Activated CD8-positive, alpha-beta memory T cell treated with anti-CD3 and anti-CD28 coated beads, Interleukin-2, amount 10 ng/mL, durations not matched to agents 7 days and 5 days (primary cell): ENCODE results near the gene TEDC2. TPM values are rescaled to one million over a fixed set of nuclear protein-coding genes. Genes with fewer than 3 reads are reported as not detected.

ENCODE experiments used
- ATAC-seq: fragments of 150-1000 bp; cut with Tn5 transposase; one replicate; pipeline ENCODE4 v1.10.0; 2021; ENCODE audit warnings: moderate library complexity
- CTCF ChIA-PET: fragments of 350-600 bp; sonication (Branson Sonifier 250); formaldehyde crosslinking; loops from one replicate; lab custom pipeline; 2021; ENCODE audit warnings: antibody characterized with exemption; lab: Charles Lee
- DNase-seq: peaks from one replicate; pipeline ENCODE4 v3.0.0-alpha.2; 2020
- H3K27ac Mint-ChIP-seq: one replicate; pipeline ENCODE4 v1.8.0; 2021; ENCODE audit warnings: mild to moderate bottlenecking, mixed read lengths
- H3K27me3 Mint-ChIP-seq: one replicate; pipeline ENCODE4 v1.8.0; 2021; ENCODE audit warnings: mixed read lengths
- H3K36me3 Mint-ChIP-seq: one replicate; pipeline ENCODE4 v1.8.0; 2021; ENCODE audit warnings: mild to moderate bottlenecking, mixed read lengths
- H3K4me1 Mint-ChIP-seq: one replicate; pipeline ENCODE4 v1.8.0; 2021; ENCODE audit warnings: mixed read lengths
- H3K4me3 Mint-ChIP-seq: one replicate; pipeline ENCODE4 v1.8.0; 2021; ENCODE audit warnings: mild to moderate bottlenecking, moderate library complexity, mixed read lengths
- H3K9me3 Mint-ChIP-seq: one replicate; pipeline ENCODE4 v1.8.0; 2022; ENCODE audit warnings: low read depth, mixed read lengths
- total RNA-seq, 2 experiments: library from RNA; stranded (reverse); gene quantifications; one replicate each; pipeline ENCODE4 v1.2.3, GENCODE V29; 2021

Gene TEDC2
- total RNA-seq, 2 experiments from 2014 or later: 24.9 to 27.5 TPM

- no peaks in the 10 kb centered on the region for H3K9me3 Mint-ChIP-seq
- CTCF ChIA-PET: interaction anchor here (1.0 to 1.4 kb wide), 2 partner anchors 219 to 331 kb away, joined by 3 read pairs; no protein-coding TSS in a partner anchor
- no peak within 1 kb of the TSS for H3K27ac Mint-ChIP-seq
- peaks cover 14% of the 10 kb centered on the region for H3K4me1 Mint-ChIP-seq
- H3K36me3 Mint-ChIP-seq: no peaks in the 10 kb centered on the region
- no peak for DNase-seq
- H3K4me3 Mint-ChIP-seq: no peak within 1 kb of the TSS
- no peak for ATAC-seq
- peaks cover 51% of the 10 kb centered on the region for H3K27me3 Mint-ChIP-seq
Measured at GRCh38 chr16:2471016-2471652, 11.2 kb downstream of the TEDC2 start, which contains the start of gene NTN3. Gene NTN3, plus strand, starts transcription at chr16:2471297. Its CDS starts 405 bp downstream, at chr16:2471702.

GRCh38 chr16:2471653-2472487, 12.0 kb downstream of the TEDC2 start:
- DNase-seq (no peak), ATAC-seq (no peak)
- H3K27ac Mint-ChIP-seq: no peak overlapping the region
- peaks cover 19% of the 10 kb centered on the region for H3K4me1 Mint-ChIP-seq
- H3K4me3 Mint-ChIP-seq: no peak overlapping the region
- CTCF ChIA-PET: no interaction called here
- no peaks in the 10 kb centered on the region for H3K9me3 Mint-ChIP-seq
- H3K36me3 Mint-ChIP-seq: no peaks in the 10 kb centered on the region
- peaks cover 48% of the 10 kb centered on the region for H3K27me3 Mint-ChIP-seq

GRCh38 chr16:2472488-2472864, 12.6 kb downstream of the TEDC2 start:
- Mint-ChIP-seq H3K27me3 (peaks cover 43% of the 10 kb centered on the region), H3K9me3 (no peaks in the 10 kb centered on the region), H3K36me3 (no peaks in the 10 kb centered on the region), H3K4me1 (peaks cover 17% of the 10 kb centered on the region), H3K4me3 (no peak overlapping the region), H3K27ac (no peak overlapping the region)
- DNase-seq (no peak), ATAC-seq (no peak)
- CTCF ChIA-PET: no interaction called here

GRCh38 chr16:2472885-2473445, 13.1 kb downstream of the TEDC2 start:
- Mint-ChIP-seq H3K4me1 (peaks cover 17% of the 10 kb centered on the region), H3K27ac (no peak overlapping the region), H3K27me3 (peaks cover 43% of the 10 kb centered on the region), H3K36me3 (no peaks in the 10 kb centered on the region), H3K9me3 (no peaks in the 10 kb centered on the region), H3K4me3 (peak overlapping the region; percentile 58)
- CTCF ChIA-PET: interaction anchor here (0.8 kb wide), 1 partner anchor 11 kb away, joined by 3 read pairs; no protein-coding TSS in a partner anchor
- ATAC-seq: no peak
- no peak for DNase-seq

- Mint-ChIP-seq H3K4me3 (peak overlapping the region; percentile 58), H3K9me3 (no peaks in the 10 kb centered on the region), H3K36me3 (no peaks in the 10 kb centered on the region), H3K27ac (no peak overlapping the region), H3K4me1 (peaks cover 16% of the 10 kb centered on the region), H3K27me3 (peaks cover 39% of the 10 kb centered on the region)
- CTCF ChIA-PET: interaction anchor here (0.8 to 2.5 kb wide), 6 partner anchors 10 to 221 kb away, joined by 3 to 9 read pairs (median 3); partner anchors contain the start of gene ECI1
- ATAC-seq (peak; percentile 7), DNase-seq (no peak)
Measured at GRCh38 chr16:2473446-2473926, 13.6 kb downstream of the TEDC2 start.

- Mint-ChIP-seq H3K4me3 (peak overlapping the region; percentile 74), H3K27ac (peak overlapping the region; percentile 72), H3K36me3 (no peaks in the 10 kb centered on the region), H3K4me1 (peaks cover 14% of the 10 kb centered on the region), H3K9me3 (no peaks in the 10 kb centered on the region), H3K27me3 (peaks cover 32% of the 10 kb centered on the region)
- CTCF ChIA-PET: interaction anchor here (0.7 to 2.5 kb wide), 11 partner anchors 10 to 279 kb away, joined by 3 to 9 read pairs (median 5); partner anchors contain the start of genes ABCA3, ECI1 and TEDC2
- DNase-seq (peak; percentile 72), ATAC-seq (peak; percentile 71)
Measured at GRCh38 chr16:2473999-2474876, 14.3 kb downstream of the TEDC2 start.

GRCh38 chr16:2474877-2475412, 15.0 kb downstream of the TEDC2 start, which contains the start of gene TBC1D24:
Gene TBC1D24, plus strand, starts transcription at chr16:2475127. Its CDS starts 21,022 bp downstream, at chr16:2496149.
- DNase-seq (peak; percentile 88), ATAC-seq (peak; percentile 71)
- Mint-ChIP-seq H3K36me3 (no peaks in the 10 kb centered on the region), H3K4me3 (peak within 1 kb of the TSS; percentile 74), H3K27ac (peak within 1 kb of the TSS; percentile 72), H3K27me3 (peaks cover 25% of the 10 kb centered on the region), H3K9me3 (no peaks in the 10 kb centered on the region), H3K4me1 (peaks cover 14% of the 10 kb centered on the region)
- CTCF ChIA-PET: interaction anchor here (0.8 to 2.5 kb wide), 7 partner anchors 11 to 280 kb away, joined by 4 to 9 read pairs (median 6); partner anchors contain the start of gene TEDC2

- peak; percentile 69 for DNase-seq
- ATAC-seq: peak; percentile 50
- H3K4me3 Mint-ChIP-seq: peak overlapping the region; percentile 58
- no peaks in the 10 kb centered on the region for H3K36me3 Mint-ChIP-seq
- CTCF ChIA-PET: interaction anchor here (0.8 to 2.5 kb wide), 6 partner anchors 13 to 281 kb away, joined by 4 to 7 read pairs (median 6); partner anchors contain the start of gene TEDC2
- H3K27me3 Mint-ChIP-seq: peaks cover 18% of the 10 kb centered on the region
- H3K9me3 Mint-ChIP-seq: no peaks in the 10 kb centered on the region
- peaks cover 14% of the 10 kb centered on the region for H3K4me1 Mint-ChIP-seq
- H3K27ac Mint-ChIP-seq: no peak overlapping the region
Measured at GRCh38 chr16:2475413-2476344, 15.8 kb downstream of the TEDC2 start.

- Mint-ChIP-seq H3K27me3 (peaks cover 16% of the 10 kb centered on the region), H3K9me3 (no peaks in the 10 kb centered on the region), H3K4me1 (peaks cover 14% of the 10 kb centered on the region), H3K36me3 (no peaks in the 10 kb centered on the region), H3K27ac (no peak overlapping the region), H3K4me3 (peak overlapping the region; percentile 56)
- CTCF ChIA-PET: interaction anchor here (1.3 to 1.4 kb wide), 2 partner anchors 14 to 25 kb away, joined by 3 to 4 read pairs; no protein-coding TSS in a partner anchor
- no peak for ATAC-seq
- no peak for DNase-seq
Measured at GRCh38 chr16:2476345-2476720, 16.4 kb downstream of the TEDC2 start.

- Mint-ChIP-seq H3K27me3 (peaks cover 16% of the 10 kb centered on the region), H3K4me1 (peaks cover 14% of the 10 kb centered on the region), H3K9me3 (no peaks in the 10 kb centered on the region), H3K4me3 (peak overlapping the region; percentile 56), H3K27ac (no peak overlapping the region), H3K36me3 (no peaks in the 10 kb centered on the region)
- ATAC-seq (no peak), DNase-seq (no peak)
- CTCF ChIA-PET: interaction anchor here (0.6 to 1.4 kb wide), 4 partner anchors 13 to 454 kb away, joined by 3 to 4 read pairs (median 3); no protein-coding TSS in a partner anchor
Measured at GRCh38 chr16:2476741-2477140, 16.8 kb downstream of the TEDC2 start.

GRCh38 chr16:2477327-2477726, 17.4 kb downstream of the TEDC2 start:
- no peak for DNase-seq
- ATAC-seq: no peak
- Mint-ChIP-seq H3K27me3 (peaks cover 10% of the 10 kb centered on the region), H3K36me3 (no peaks in the 10 kb centered on the region), H3K27ac (no peak overlapping the region), H3K4me1 (peaks cover 14% of the 10 kb centered on the region), H3K4me3 (no peak overlapping the region), H3K9me3 (no peaks in the 10 kb centered on the region)
- CTCF ChIA-PET: interaction anchor here (0.5 to 1.4 kb wide), 5 partner anchors 13 to 455 kb away, joined by 3 to 4 read pairs (median 3); no protein-coding TSS in a partner anchor
